ENCODE measurements around the gene GPD1. TPM values are rescaled to one million over a fixed set of nuclear protein-coding genes. Genes with fewer than 3 reads are reported as not detected.

The GPD1 gene
- total RNA-seq, 1 experiment from 2014 or later: not detected

- in situ Hi-C loops (cut with HindIII; ENCODE audit: low pct_unique_long_range_greater_than_20kb, low sequenced_read_pairs): no loop called here
- no peak for DNase-seq (ENCODE audit: low read depth)
These were observed 16.7 kb upstream of the GPD1 start for GRCh38 chr12:50087151-50087550.

- in situ Hi-C loops (cut with HindIII; ENCODE audit: low pct_unique_long_range_greater_than_20kb, low sequenced_read_pairs): no loop called here
- no peak for DNase-seq (ENCODE audit: low read depth)
These were observed 15.8 kb upstream of the GPD1 start for GRCh38 chr12:50087995-50088394.

- DNase-seq (ENCODE audit: low read depth): peak; percentile 58
- in situ Hi-C loops (cut with HindIII; ENCODE audit: low pct_unique_long_range_greater_than_20kb, low sequenced_read_pairs): no loop called here
These were observed 15.1 kb upstream of the GPD1 start for GRCh38 chr12:50088577-50089335.

GRCh38 chr12:50089730-50090129 lies 14.1 kb upstream of the GPD1 start:
- no peak for DNase-seq (ENCODE audit: low read depth)
- in situ Hi-C loops (cut with HindIII; ENCODE audit: low pct_unique_long_range_greater_than_20kb, low sequenced_read_pairs): no loop called here

- in situ Hi-C loops (cut with HindIII; ENCODE audit: low pct_unique_long_range_greater_than_20kb, low sequenced_read_pairs): no loop called here
- DNase-seq (ENCODE audit: low read depth): no peak
These were observed 13.4 kb upstream of the GPD1 start for GRCh38 chr12:50090391-50090790.

GRCh38 chr12:50097952-50098351 lies 5.9 kb upstream of the GPD1 start:
- DNase-seq (ENCODE audit: low read depth): no peak
- in situ Hi-C loops (cut with HindIII; ENCODE audit: low pct_unique_long_range_greater_than_20kb, low sequenced_read_pairs): no loop called here

- in situ Hi-C loops (cut with HindIII; ENCODE audit: low pct_unique_long_range_greater_than_20kb, low sequenced_read_pairs): no loop called here
- DNase-seq (ENCODE audit: low read depth): no peak
These were observed 4.4 kb upstream of the GPD1 start for GRCh38 chr12:50099302-50100008.

GRCh38 chr12:50100561-50100960 lies 3.2 kb upstream of the GPD1 start:
- in situ Hi-C loops (cut with HindIII; ENCODE audit: low pct_unique_long_range_greater_than_20kb, low sequenced_read_pairs): no loop called here
- DNase-seq (ENCODE audit: low read depth): no peak

GRCh38 chr12:50101663-50102062 lies 2.1 kb upstream of the GPD1 start:
- peak; percentile 57 for DNase-seq (ENCODE audit: low read depth)
- in situ Hi-C loops (cut with HindIII; ENCODE audit: low pct_unique_long_range_greater_than_20kb, low sequenced_read_pairs): no loop called here

GRCh38 chr12:50102131-50102531 lies 1.7 kb upstream of the GPD1 start:
- no peak for DNase-seq (ENCODE audit: low read depth)
- in situ Hi-C loops (cut with HindIII; ENCODE audit: low pct_unique_long_range_greater_than_20kb, low sequenced_read_pairs): no loop called here

GRCh38 chr12:50102646-50103309 lies 1.0 kb upstream of the GPD1 start:
- DNase-seq (ENCODE audit: low read depth): no peak
- in situ Hi-C loops (cut with HindIII; ENCODE audit: low pct_unique_long_range_greater_than_20kb, low sequenced_read_pairs): no loop called here

- in situ Hi-C loops (cut with HindIII; ENCODE audit: low pct_unique_long_range_greater_than_20kb, low sequenced_read_pairs): no loop called here
- DNase-seq (ENCODE audit: low read depth): no peak
These were observed 457 bp upstream of the GPD1 start for GRCh38 chr12:50103351-50103750.

GRCh38 chr12:50104417-50105366 lies 884 bp downstream of the GPD1 start:
- in situ Hi-C loops (cut with HindIII; ENCODE audit: low pct_unique_long_range_greater_than_20kb, low sequenced_read_pairs): no loop called here
- DNase-seq (ENCODE audit: low read depth): no peak

GRCh38 chr12:50105913-50106450 lies 2.2 kb downstream of the GPD1 start:
- DNase-seq (ENCODE audit: low read depth): no peak
- in situ Hi-C loops (cut with HindIII; ENCODE audit: low pct_unique_long_range_greater_than_20kb, low sequenced_read_pairs): no loop called here

GRCh38 chr12:50106907-50107306 lies 3.1 kb downstream of the GPD1 start:
- in situ Hi-C loops (cut with HindIII; ENCODE audit: low pct_unique_long_range_greater_than_20kb, low sequenced_read_pairs): no loop called here
- no peak for DNase-seq (ENCODE audit: low read depth)

GRCh38 chr12:50107416-50108268 lies 3.8 kb downstream of the GPD1 start:
- in situ Hi-C loops (cut with HindIII; ENCODE audit: low pct_unique_long_range_greater_than_20kb, low sequenced_read_pairs): no loop called here
- no peak for DNase-seq (ENCODE audit: low read depth)

GRCh38 chr12:50109319-50109718 lies 5.5 kb downstream of the GPD1 start:
- DNase-seq (ENCODE audit: low read depth): no peak
- in situ Hi-C loops (cut with HindIII; ENCODE audit: low pct_unique_long_range_greater_than_20kb, low sequenced_read_pairs): no loop called here

Data from Caki2 (cell line).